ENCODE results near the gene CRYBB1. TPM values are rescaled to one million over a fixed set of nuclear protein-coding genes. Genes with fewer than 3 reads are reported as not detected.

The CRYBB1 gene
- total and polyA plus RNA-seq, 2 experiments from 2014 or later, result 1.6 to 3.7 TPM

- H4K20me1 ChIP-seq (replicated peaks; ENCODE audit: insufficient read depth), result peaks cover 6% of the 10 kb centered on the region; the same call in 1 of the 2 replicates
- H3F3A ChIP-seq (replicated peaks; ENCODE audit: low read depth), result peaks cover 20% of the 10 kb centered on the region; the same call in 1 of the 2 replicates
- no peak overlapping the region; the same call in 1 of the 2 replicates for H3K27ac ChIP-seq (ENCODE audit: low read depth)
- H3K27ac Mint-ChIP-seq, result no peak overlapping the region
- H2AFZ ChIP-seq, result no peak overlapping the region
- DNase-seq (ENCODE audit: low spot score) (no peak), ATAC-seq (no peak)
- H3K79me2 ChIP-seq (replicated peaks; ENCODE audit: insufficient read depth), result peaks cover 97% of the 10 kb centered on the region
- peaks cover 64% of the 10 kb centered on the region for H3K4me1 ChIP-seq (ENCODE audit: insufficient read depth)
- peaks cover 75% of the 10 kb centered on the region for H3K4me1 Mint-ChIP-seq
- TF ChIP-seq ETS1 (IDR thresholded peaks at IDR 0.05) (no peak), CREB1 (CRISPR knock-in tag; IDR thresholded peaks at IDR 0.05; ENCODE audit: low read depth) (no peak), POLR2AphosphoS5 (IDR thresholded peaks at IDR 0.05; ENCODE audit: low read depth) (no peak), ZNF331 (CRISPR knock-in tag; IDR thresholded peaks at IDR 0.05; ENCODE audit: low read depth) (no peak), ZNF114 (CRISPR knock-in tag; IDR thresholded peaks at IDR 0.05) (no peak), CTCF (conservative IDR thresholded peaks at IDR 0.05; ENCODE audit: low read depth in 2 of 2) (no peak), NANOG (IDR thresholded peaks at IDR 0.05; ENCODE audit: borderline replicate concordance) (no peak), REST (IDR thresholded peaks at IDR 0.05; ENCODE audit: unreplicated experiment) (no peak)
- no peaks in the 10 kb centered on the region for H3K9me2 ChIP-seq (ENCODE audit: insufficient read depth)
- H3K27me3 Mint-ChIP-seq (ENCODE audit: insufficient read depth, low read depth, poor library complexity), result peaks cover 8% of the 10 kb centered on the region
- no peak overlapping the region for H3K4me2 ChIP-seq
- peaks cover 39% of the 10 kb centered on the region for H3K36me3 Mint-ChIP-seq (ENCODE audit: low read depth)
- H3K27me3 ChIP-seq (ENCODE audit: insufficient read depth), result no peaks in the 10 kb centered on the region
- no peaks in the 10 kb centered on the region for H3K36me3 ChIP-seq (ENCODE audit: insufficient read depth)
- H3K9me3 Mint-ChIP-seq, result no peaks in the 10 kb centered on the region; the same call in 2 of the 3 replicates
- H3K4me3 ChIP-seq, result no peak overlapping the region
- no peak overlapping the region for H3K4me3 Mint-ChIP-seq
Measured at GRCh38 chr22:26576026-26576680, 41.7 kb downstream of the CRYBB1 start.
